K562 (cell line): ENCODE data around the gene COX6A1. TPM values are rescaled to one million over a fixed set of nuclear protein-coding genes. Genes with fewer than 3 reads are reported as not detected.

Experiments used
- ATAC-seq: fragments of 200-7000 bp; cut with Tn5 transposase; 3 replicates; pipeline ENCODE4 v1.9.1; 2020; ENCODE audit warnings: moderate library complexity
- BruUV-seq: library from RNA; stranded (reverse); fragments of 400-500 nt; replicated peaks from 2 replicates; lab custom pipeline; 2021; lab: Mats Ljungman, UMichigan
- CTCF ChIA-PET: fragments of 300-600 bp; formaldehyde crosslinking; extraction: SDS; loops from one replicate; lab custom pipeline; 2021; ENCODE audit warnings: low intra/inter-chr PET ratio; lab: Yijun Ruan, JAX
- POLR2A ChIA-PET: fragments of 300-600, 350-650 bp; sonication (Branson Sonifier 250); formaldehyde crosslinking; extraction: SDS; loops from one replicate; lab custom pipeline; 2021; ENCODE audit warnings: antibody characterized with exemption, inconsistent platforms; lab: Yijun Ruan, JAX
- DNase-seq, 4 experiments: peaks; one replicate each; pipeline versions ENCODE4 v3.0.0 to v3.0.0-alpha.2; 2011 to 2018; ENCODE audit warnings: low spot score in 3 of 4, mixed read lengths in 3 of 4; ENCODE audit errors: extremely low read depth in 1 of 4
- FAIRE-seq: peaks from 2 replicates; lab custom pipeline; 2011; peaks lifted over from hg19 to GRCh38; lab: Jason Lieb, UNC
- H2AFZ ChIP-seq: 2 replicates; pipeline ENCODE4 v1.6.0; 2011; ENCODE audit warnings: low read depth, low read length, control low read depth, inconsistent platforms
- H3K27ac ChIP-seq: fragments of 200-600 bp; 3 replicates; pipeline ENCODE4 v1.8.0; 2011; ENCODE audit warnings: low read depth, mild to moderate bottlenecking, control low read depth, inconsistent platforms, low read length, moderate library complexity, mixed read lengths; ENCODE audit errors: extremely low read depth
- H3K27me3 ChIP-seq, 2 experiments: fragments of 300-600 bp in 1 of 2; 2 replicates in 1 of 2; 3 replicates in 1 of 2; pipeline versions ENCODE4 v1.6.0 to v1.8.0; 2011; ENCODE audit warnings: inconsistent platforms in 2 of 2, low read length in 2 of 2, mild to moderate bottlenecking in 1 of 2, mixed read lengths in 1 of 2, moderate library complexity in 1 of 2; ENCODE audit not compliant: control insufficient read depth in 2 of 2, insufficient read depth in 2 of 2
- H3K36me3 ChIP-seq: fragments of 300-600 bp; 3 replicates; pipeline ENCODE4 v1.8.0; 2011; ENCODE audit warnings: mild to moderate bottlenecking, low read length, inconsistent platforms; ENCODE audit not compliant: control insufficient read depth, insufficient read depth
- H3K4me1 ChIP-seq, 2 experiments: fragments of 200-600 bp in 1 of 2; replicated peaks in 1 of 2; 2 replicates in 1 of 2; 3 replicates in 1 of 2; pipeline versions ENCODE4 v1.5.1 to v1.8.0; 2011; ENCODE audit warnings: inconsistent platforms in 2 of 2, low read length in 2 of 2, mild to moderate bottlenecking in 1 of 2, mixed read lengths in 1 of 2, moderate library complexity in 1 of 2; ENCODE audit not compliant: control insufficient read depth in 2 of 2, insufficient read depth in 2 of 2
- H3K4me2 ChIP-seq: 2 replicates; pipeline ENCODE4 v1.6.1; 2011; ENCODE audit warnings: low read length, control low read depth, inconsistent platforms, mixed read lengths; ENCODE audit not compliant: insufficient read depth
- H3K4me3 ChIP-seq: fragments of 200-600 bp; sonication (generic), shearing (Covaris generic); 2 replicates; pipeline ENCODE4 v1.5.1; 2016; ENCODE audit warnings: control low read depth, inconsistent platforms
- H3K79me2 ChIP-seq: fragments of 200-600 bp; 3 replicates; pipeline ENCODE4 v1.8.0; 2011; ENCODE audit warnings: low read length, inconsistent platforms; ENCODE audit not compliant: control insufficient read depth, insufficient read depth
- H3K9ac ChIP-seq, 2 experiments: 2 replicates each; pipeline versions ENCODE4 v1.6.0 to v1.6.1; 2011; ENCODE audit warnings: low read depth in 2 of 2, low read length in 2 of 2, control low read depth in 1 of 2, inconsistent platforms in 1 of 2, mild to moderate bottlenecking in 1 of 2, mixed read lengths in 1 of 2; ENCODE audit not compliant: insufficient read depth in 1 of 2
- H3K9me1 ChIP-seq: one replicate; pipeline ENCODE4 v1.6.0; 2011; ENCODE audit warnings: inconsistent platforms, mild to moderate bottlenecking, low read length, moderate library complexity; ENCODE audit not compliant: control insufficient read depth, insufficient read depth
- H3K9me3 ChIP-seq: replicated peaks from 2 replicates; pipeline ENCODE4 v1.5.1; 2011; ENCODE audit warnings: low read depth, low read length, inconsistent platforms; ENCODE audit not compliant: control insufficient read depth, insufficient read depth
- H4K20me1 ChIP-seq: replicated peaks from 2 replicates; pipeline ENCODE4 v1.6.1; 2011; ENCODE audit warnings: low read length, inconsistent platforms, mixed read lengths; ENCODE audit not compliant: control insufficient read depth, insufficient read depth
- CAMTA2 ChIP-seq: fragments of 250-450 bp; sonication (Bioruptor Pico); conservative IDR thresholded peaks from 2 replicates; pipeline ENCODE4 v1.5.1; 2022
- CEBPB ChIP-seq: fragments of 450-650 bp; IDR thresholded peaks from 2 replicates; pipeline ENCODE4 v1.6.1; 2016; ENCODE audit warnings: missing genetic modification characterization, missing compliant biosample characterization
- CEBPG ChIP-seq, 3 experiments: fragments of 200-800 bp in 1 of 3; sonication (Bioruptor generic) in 1 of 3; sonication (generic) in 1 of 3; formaldehyde crosslinking in 1 of 3; IDR thresholded peaks in 2 of 3; conservative IDR thresholded peaks in 1 of 3; 2 replicates each; pipeline versions ENCODE4 v1.6.1 to v1.8.0; 2016 to 2022; ENCODE audit warnings: missing compliant biosample characterization in 2 of 3, missing genetic modification characterization in 2 of 3, mild to moderate bottlenecking in 1 of 3, missing genetic modification reagents in 1 of 3
- ESRRA ChIP-seq: fragments of 450-650 bp; IDR thresholded peaks from 2 replicates; pipeline ENCODE4 v1.6.1; 2014; ENCODE audit warnings: low read depth, mild to moderate bottlenecking, moderate library complexity, borderline replicate concordance
- HES1 ChIP-seq: fragments of 450-650 bp; IDR thresholded peaks from 2 replicates; pipeline ENCODE4 v1.6.1; 2016; ENCODE audit warnings: low read depth, mild to moderate bottlenecking, moderate library complexity
- THRAP3 ChIP-seq: fragments of 450-650 bp; IDR thresholded peaks from 2 replicates; pipeline ENCODE4 v1.6.1; 2016; ENCODE audit warnings: mild to moderate bottlenecking, inconsistent platforms, borderline replicate concordance
- ZBTB34 ChIP-seq: fragments of 250-450 bp; sonication (Bioruptor Pico); IDR thresholded peaks from 2 replicates; pipeline ENCODE4 v1.8.0; 2021; ENCODE audit warnings: mild to moderate bottlenecking, moderate library complexity
- ZBTB49 ChIP-seq: sonication (generic); formaldehyde crosslinking; IDR thresholded peaks from 2 replicates; pipeline ENCODE4 v1.8.0; 2022; ENCODE audit warnings: missing genetic modification reagents, mild to moderate bottlenecking, borderline replicate concordance
- WGBS: fragments of 100-300 bp; shearing (Covaris generic); methylation state at CpG from one replicate; pipeline ENCODE4 v1.1.6; 2016; ENCODE audit warnings: low coverage, mixed read lengths; ENCODE audit not compliant: insufficient coverage; ENCODE audit errors: missing lambda C conversion rate; 5-methylcytosine and 5-hydroxymethylcytosine counted together
- in situ Hi-C: fragments of 300-500 bp; cut with MboI; formaldehyde crosslinking; loops from 4 replicates; pipeline ENCODE4 v1.15.0; 2018; ENCODE audit warnings: inconsistent platforms, mixed read lengths
- intact Hi-C: fragments of 100-400 bp; cut with micrococcal nuclease; formaldehyde crosslinking; loops from 2 replicates; pipeline ENCODE4 v1.14.2; 2022
- polyA plus RNA-seq, 8 experiments: library from polyadenylated mRNA; depleted of rRNA in 4 of 8; stranded (reverse) in 5 of 8; unstranded in 3 of 8; fragments of >200 nt; fragmentation: Nextera tagmentation in 2 of 8; fragmentation: Illumina TruSeq in 1 of 8; extraction: Ambion mirVana in 2 of 8; extraction: Trizol in 1 of 8; gene quantifications; 2 replicates each; pipeline versions ENCODE4 v1.2.1 to v1.2.3, GENCODE V29; 2011 to 2014; ENCODE audit warnings: inconsistent platforms in 1 of 8, missing spikeins in 1 of 8
- total RNA-seq, 7 experiments: library from RNA; depleted of rRNA in 6 of 7; stranded (reverse); fragments of >200 nt in 6 of 7; fragmentation: Illumina TruSeq in 2 of 7; extraction: Trizol in 2 of 7; gene quantifications; 2 replicates each; pipeline versions ENCODE4 v1.2.1 to v1.2.3, GENCODE V29; 2011 to 2021; ENCODE audit warnings: low replicate concordance in 1 of 7
- TF ChIP-seq, protein P1 (sequence below): fragments of 200-800 bp; sonication (Bioruptor generic); IDR thresholded peaks from 2 replicates; pipeline ENCODE4 v1.6.1; 2017; ENCODE audit warnings: missing genetic modification characterization, missing compliant biosample characterization
- TF ChIP-seq, protein P2 (sequence below): fragments of 450-650 bp; IDR thresholded peaks from 2 replicates; pipeline ENCODE4 v1.6.1; 2016

COX6A1 gene
- total and polyA plus RNA-seq, 9 of the 15 experiments (the other 6 are each of a cell fraction or from before 2014, with no cell fraction given), result 414 to 4,142 (median 931) TPM

DNA sequence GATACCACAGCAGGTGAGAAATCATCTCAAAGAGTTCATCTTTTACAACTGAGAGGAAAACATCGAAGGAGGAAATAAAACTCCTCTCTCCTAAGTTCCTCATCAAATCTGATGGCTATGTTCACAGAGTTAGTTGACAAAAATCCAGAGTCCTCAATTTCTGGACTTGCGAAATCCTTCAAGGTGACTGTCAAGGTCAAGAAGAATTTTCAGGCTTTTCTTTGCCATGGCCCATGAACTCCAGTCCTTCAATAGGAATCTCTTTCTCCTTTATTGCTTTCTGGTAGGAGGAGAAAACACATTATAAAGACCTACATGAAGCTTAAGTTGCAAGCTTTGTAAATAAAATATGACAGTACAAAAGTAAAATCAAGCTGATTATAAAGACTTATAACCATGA is 6.8 kb downstream of the COX6A1 start:
- no peak for TF ChIP-seq ZBTB49 (CRISPR knock-in tag)
- TF ChIP-seq HES1, result no peak
- TF ChIP-seq THRAP3, result no peak
- no peak for TF ChIP-seq CAMTA2 (CRISPR knock-in tag)
- TF ChIP-seq, protein P1, sequence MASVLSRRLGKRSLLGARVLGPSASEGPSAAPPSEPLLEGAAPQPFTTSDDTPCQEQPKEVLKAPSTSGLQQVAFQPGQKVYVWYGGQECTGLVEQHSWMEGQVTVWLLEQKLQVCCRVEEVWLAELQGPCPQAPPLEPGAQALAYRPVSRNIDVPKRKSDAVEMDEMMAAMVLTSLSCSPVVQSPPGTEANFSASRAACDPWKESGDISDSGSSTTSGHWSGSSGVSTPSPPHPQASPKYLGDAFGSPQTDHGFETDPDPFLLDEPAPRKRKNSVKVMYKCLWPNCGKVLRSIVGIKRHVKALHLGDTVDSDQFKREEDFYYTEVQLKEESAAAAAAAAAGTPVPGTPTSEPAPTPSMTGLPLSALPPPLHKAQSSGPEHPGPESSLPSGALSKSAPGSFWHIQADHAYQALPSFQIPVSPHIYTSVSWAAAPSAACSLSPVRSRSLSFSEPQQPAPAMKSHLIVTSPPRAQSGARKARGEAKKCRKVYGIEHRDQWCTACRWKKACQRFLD (CRISPR knock-in tag), result no peak
- TF ChIP-seq CEBPB, result peak; percentile 82
- TF ChIP-seq, protein P2, sequence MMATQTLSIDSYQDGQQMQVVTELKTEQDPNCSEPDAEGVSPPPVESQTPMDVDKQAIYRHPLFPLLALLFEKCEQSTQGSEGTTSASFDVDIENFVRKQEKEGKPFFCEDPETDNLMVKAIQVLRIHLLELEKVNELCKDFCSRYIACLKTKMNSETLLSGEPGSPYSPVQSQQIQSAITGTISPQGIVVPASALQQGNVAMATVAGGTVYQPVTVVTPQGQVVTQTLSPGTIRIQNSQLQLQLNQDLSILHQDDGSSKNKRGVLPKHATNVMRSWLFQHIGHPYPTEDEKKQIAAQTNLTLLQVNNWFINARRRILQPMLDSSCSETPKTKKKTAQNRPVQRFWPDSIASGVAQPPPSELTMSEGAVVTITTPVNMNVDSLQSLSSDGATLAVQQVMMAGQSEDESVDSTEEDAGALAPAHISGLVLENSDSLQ, result no peak
- TF ChIP-seq ZBTB34 (CRISPR knock-in tag), result no peak
- TF ChIP-seq ESRRA, result peak; percentile 81
- TF ChIP-seq CEBPG (CRISPR knock-in tag; IDR thresholded peaks at IDR 0.05), result peak; percentile 33; the same call in 1 of the 2 replicates
- TF ChIP-seq CEBPG (tag; conservative IDR thresholded peaks at IDR 0.05 in 1 of 2, IDR thresholded peaks at IDR 0.05 in 1 of 2), result no peak
- FAIRE-seq (no peak), ATAC-seq (no peak), DNase-seq (no peak)
- ChIA-PET CTCF (no interaction called here), POLR2A (interaction anchor here (0.6 to 5.3 kb wide), 9 partner anchors 9 to 276 kb away, joined by 3 to 38 read pairs (median 5); partner anchors contain the start of gene RNU4-2)
- peak overlapping the region in 1 of 2 experiments; percentile 92; a peak in 1 of 4 replicates for H3K9ac ChIP-seq
- H3K36me3 ChIP-seq, result peaks cover 70% of the 10 kb centered on the region
- H3K9me3 ChIP-seq, result no peaks in the 10 kb centered on the region
- H3K4me3 ChIP-seq, result peak overlapping the region; percentile 99
- H3K9me1 ChIP-seq, result no peaks in the 10 kb centered on the region
- H3K79me2 ChIP-seq, result peaks cover 81% of the 10 kb centered on the region
- no TSS peak for BruUV-seq
- WGBS, result 93% methylated on average over 2 of the region's 2 CpGs
- H3K4me1 ChIP-seq, result peaks cover 2 to 8% of the 10 kb centered on the region in 2 experiments; a peak in 3 of 5 replicates
- H4K20me1 ChIP-seq, result peaks cover 4% of the 10 kb centered on the region
- intact Hi-C loops (loop anchor here (5.0 kb wide), 1 partner anchor 138 kb away; the partner anchor contains the start of gene POP5), in situ Hi-C loops (no loop called here)
- no peak overlapping the region for H3K27ac ChIP-seq
- peak overlapping the region; percentile 97; the same call in 1 of the 2 replicates for H3K4me2 ChIP-seq
- H2AFZ ChIP-seq, result no peak overlapping the region
- H3K27me3 ChIP-seq, result no peaks in the 10 kb centered on the region; a peak in 1 of 5 replicates
